Panc1 (cell line): ENCODE measurements around the gene OR8I2.
"Not testable (repeated sequence)": the region's sequence is repeated elsewhere in the genome, so short reads cannot be mapped to it uniquely, and the experiment has no call there.

Experiments used
- POLR2AphosphoS5 ChIP-seq: IDR thresholded peaks from 2 replicates; pipeline ENCODE4 v1.6.1; 2012; ENCODE audit warnings: mild to moderate bottlenecking, low read depth, low read length, moderate library complexity
- TF ChIP-seq, protein P1 (sequence below): fragments of 450-650 bp; IDR thresholded peaks from 2 replicates; pipeline ENCODE4 v1.5.1; 2017; ENCODE audit warnings: mild to moderate bottlenecking
- TF ChIP-seq, protein P2 (sequence below), 2 experiments: IDR thresholded peaks; 2 replicates each; pipeline ENCODE4 v1.6.1; 2011 to 2012; ENCODE audit warnings: low read depth in 2 of 2, control low read depth in 1 of 2, low read length in 1 of 2, mild to moderate bottlenecking in 1 of 2, moderate library complexity in 1 of 2; ENCODE audit not compliant: insufficient read depth in 1 of 2

- not testable (repeated sequence) for TF ChIP-seq POLR2AphosphoS5
- TF ChIP-seq, protein P1, sequence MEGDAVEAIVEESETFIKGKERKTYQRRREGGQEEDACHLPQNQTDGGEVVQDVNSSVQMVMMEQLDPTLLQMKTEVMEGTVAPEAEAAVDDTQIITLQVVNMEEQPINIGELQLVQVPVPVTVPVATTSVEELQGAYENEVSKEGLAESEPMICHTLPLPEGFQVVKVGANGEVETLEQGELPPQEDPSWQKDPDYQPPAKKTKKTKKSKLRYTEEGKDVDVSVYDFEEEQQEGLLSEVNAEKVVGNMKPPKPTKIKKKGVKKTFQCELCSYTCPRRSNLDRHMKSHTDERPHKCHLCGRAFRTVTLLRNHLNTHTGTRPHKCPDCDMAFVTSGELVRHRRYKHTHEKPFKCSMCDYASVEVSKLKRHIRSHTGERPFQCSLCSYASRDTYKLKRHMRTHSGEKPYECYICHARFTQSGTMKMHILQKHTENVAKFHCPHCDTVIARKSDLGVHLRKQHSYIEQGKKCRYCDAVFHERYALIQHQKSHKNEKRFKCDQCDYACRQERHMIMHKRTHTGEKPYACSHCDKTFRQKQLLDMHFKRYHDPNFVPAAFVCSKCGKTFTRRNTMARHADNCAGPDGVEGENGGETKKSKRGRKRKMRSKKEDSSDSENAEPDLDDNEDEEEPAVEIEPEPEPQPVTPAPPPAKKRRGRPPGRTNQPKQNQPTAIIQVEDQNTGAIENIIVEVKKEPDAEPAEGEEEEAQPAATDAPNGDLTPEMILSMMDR = not testable (repeated sequence)
- TF ChIP-seq, protein P2, sequence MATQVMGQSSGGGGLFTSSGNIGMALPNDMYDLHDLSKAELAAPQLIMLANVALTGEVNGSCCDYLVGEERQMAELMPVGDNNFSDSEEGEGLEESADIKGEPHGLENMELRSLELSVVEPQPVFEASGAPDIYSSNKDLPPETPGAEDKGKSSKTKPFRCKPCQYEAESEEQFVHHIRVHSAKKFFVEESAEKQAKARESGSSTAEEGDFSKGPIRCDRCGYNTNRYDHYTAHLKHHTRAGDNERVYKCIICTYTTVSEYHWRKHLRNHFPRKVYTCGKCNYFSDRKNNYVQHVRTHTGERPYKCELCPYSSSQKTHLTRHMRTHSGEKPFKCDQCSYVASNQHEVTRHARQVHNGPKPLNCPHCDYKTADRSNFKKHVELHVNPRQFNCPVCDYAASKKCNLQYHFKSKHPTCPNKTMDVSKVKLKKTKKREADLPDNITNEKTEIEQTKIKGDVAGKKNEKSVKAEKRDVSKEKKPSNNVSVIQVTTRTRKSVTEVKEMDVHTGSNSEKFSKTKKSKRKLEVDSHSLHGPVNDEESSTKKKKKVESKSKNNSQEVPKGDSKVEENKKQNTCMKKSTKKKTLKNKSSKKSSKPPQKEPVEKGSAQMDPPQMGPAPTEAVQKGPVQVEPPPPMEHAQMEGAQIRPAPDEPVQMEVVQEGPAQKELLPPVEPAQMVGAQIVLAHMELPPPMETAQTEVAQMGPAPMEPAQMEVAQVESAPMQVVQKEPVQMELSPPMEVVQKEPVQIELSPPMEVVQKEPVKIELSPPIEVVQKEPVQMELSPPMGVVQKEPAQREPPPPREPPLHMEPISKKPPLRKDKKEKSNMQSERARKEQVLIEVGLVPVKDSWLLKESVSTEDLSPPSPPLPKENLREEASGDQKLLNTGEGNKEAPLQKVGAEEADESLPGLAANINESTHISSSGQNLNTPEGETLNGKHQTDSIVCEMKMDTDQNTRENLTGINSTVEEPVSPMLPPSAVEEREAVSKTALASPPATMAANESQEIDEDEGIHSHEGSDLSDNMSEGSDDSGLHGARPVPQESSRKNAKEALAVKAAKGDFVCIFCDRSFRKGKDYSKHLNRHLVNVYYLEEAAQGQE (IDR thresholded peaks at IDR 0.05; ENCODE audit: insufficient read depth in 1 of 2, low read depth in 2 of 2, low read length in 1 of 2) = not testable (repeated sequence)
These were observed 50.6 kb downstream of the OR8I2 start for GRCh38 chr11:56143681-56144080.
